Tibial nerve (tissue), 4 donors: ENCODE measurements around the gene RGS7. TPM values are rescaled to one million over a fixed set of nuclear protein-coding genes. Genes with fewer than 3 reads are reported as not detected.

Experiments
- DNase-seq, 2 donors: peaks; one replicate each; pipeline ENCODE4 v3.0.0-alpha.2; 2019; ENCODE audit warnings: low spot score in 2 of 2
- H3K27ac ChIP-seq, 4 donors: fragments of 200-600 bp; sonication (generic) in 3 of 4; one replicate each; pipeline ENCODE4 v1.5.1; 2017 to 2019; ENCODE audit warnings: mild to moderate bottlenecking in 1 of 4
- H3K27me3 ChIP-seq, 2 donors: fragments of 200-600 bp; sonication (generic) in 1 of 2; one replicate each; pipeline versions ENCODE4 v1.5.1 to v1.6.0; 2017 to 2019
- H3K36me3 ChIP-seq, 3 donors: fragments of 200-600 bp; sonication (generic); one replicate each; pipeline ENCODE4 v1.5.1; 2018 to 2019
- H3K4me1 ChIP-seq, 4 donors: fragments of 200-600 bp; sonication (generic) in 3 of 4; one replicate each; pipeline ENCODE4 v1.5.1; 2017 to 2019
- H3K4me3 ChIP-seq, 4 donors: fragments of 200-600 bp; sonication (generic) in 3 of 4; one replicate each; pipeline ENCODE4 v1.5.1; 2017 to 2019; ENCODE audit warnings: mild to moderate bottlenecking in 1 of 4, moderate library complexity in 1 of 4
- H3K9me3 ChIP-seq, 4 donors: fragments of 200-600 bp; sonication (generic) in 3 of 4; one replicate each; pipeline ENCODE4 v1.5.1; 2017 to 2019
- CTCF ChIP-seq, 5 experiments: fragments of 200-600 bp in 3 of 5; fragments of 450-650 bp in 2 of 5; sonication (generic) in 3 of 5; IDR thresholded peaks; one replicate each; pipeline ENCODE4 v1.5.1; 2016 to 2019; ENCODE audit warnings: antibody characterized with exemption in 5 of 5, mild to moderate bottlenecking in 3 of 5, moderate library complexity in 2 of 5
- EP300 ChIP-seq, 2 donors: sonication (generic); formaldehyde crosslinking; IDR thresholded peaks; one replicate each; pipeline ENCODE4 v1.6.1; 2017; ENCODE audit warnings: antibody characterized with exemption in 2 of 2, mild to moderate bottlenecking in 1 of 2
- POLR2A ChIP-seq, 2 donors: fragments of 450-650 bp; IDR thresholded peaks; one replicate each; pipeline ENCODE4 v1.6.1; 2017; ENCODE audit warnings: antibody characterized with exemption in 2 of 2, mild to moderate bottlenecking in 2 of 2, moderate library complexity in 2 of 2
- WGBS, 2 donors: methylation state at CpG; one replicate each; pipeline ENCODE4 v1.1.5; 2018; 5-methylcytosine and 5-hydroxymethylcytosine counted together
- total RNA-seq, 4 donors: library from RNA; depleted of rRNA; stranded (reverse); fragments of >200 nt; gene quantifications; one replicate each; pipeline ENCODE4 v1.1.0, GENCODE V29; 2016

RGS7 gene
- total RNA-seq, 4 donors from 2014 or later: 0.39 to 1.5 (median 1.0) TPM; not detected in 1

DNA sequence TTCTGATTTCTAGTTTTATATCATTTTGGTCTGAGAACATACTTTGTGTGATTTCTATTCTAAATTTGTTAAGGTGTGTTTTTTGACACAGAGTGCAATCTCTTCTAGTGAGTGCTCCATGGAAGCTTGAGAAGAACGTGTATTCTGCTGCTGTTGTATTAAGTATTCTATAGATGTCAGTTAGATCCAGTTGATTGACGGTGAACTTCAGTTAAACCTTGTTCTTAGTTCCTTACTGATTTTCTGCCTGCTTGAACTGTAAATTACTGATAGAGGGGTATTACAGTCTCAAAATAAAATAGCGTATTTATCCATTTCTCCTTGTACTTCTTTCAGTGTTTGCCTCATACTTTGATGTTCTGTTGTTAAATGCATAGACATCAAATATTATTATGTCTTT, 497.0 kb downstream of the RGS7 start:
- DNase-seq: no peak
- Histone ChIP-seq H3K9me3 (no peaks in the 10 kb centered on the region), H3K36me3 (no peaks in the 10 kb centered on the region), H3K27ac (no peak overlapping the region), H3K4me3 (no peak overlapping the region), H3K27me3 (no peaks in the 10 kb centered on the region), H3K4me1 (no peaks in the 10 kb centered on the region)
- WGBS, 2 donors: 82 to 90% methylated on average over 3 of the region's 3 CpGs
- TF ChIP-seq EP300 (IDR thresholded peaks at IDR 0.05): no peak
- no peak for TF ChIP-seq CTCF (IDR thresholded peaks at IDR 0.05)
- TF ChIP-seq POLR2A (IDR thresholded peaks at IDR 0.05): no peak

DNA sequence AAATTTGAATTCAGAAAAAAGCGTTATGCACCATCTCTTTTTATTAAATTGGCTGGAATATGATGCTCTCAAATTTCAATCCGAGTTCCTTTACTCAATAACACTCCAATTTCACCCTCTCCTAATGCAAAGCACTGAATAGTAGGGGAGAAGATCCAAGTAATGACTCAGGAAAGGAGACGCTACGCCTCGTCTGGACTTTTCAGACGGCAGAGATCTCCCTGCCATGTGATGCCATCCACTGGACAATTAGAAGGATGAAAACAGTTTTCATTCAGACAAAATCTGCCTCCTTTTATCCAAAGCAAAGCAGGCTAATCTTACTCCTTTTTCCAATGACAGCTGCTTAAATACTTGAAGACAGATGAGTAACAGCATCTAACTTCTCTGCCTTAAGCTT, 502.6 kb downstream of the RGS7 start:
- Histone ChIP-seq H3K36me3 (no peaks in the 10 kb centered on the region), H3K4me3 (no peak overlapping the region), H3K9me3 (peaks cover 0 to 7% (median 0%) of the 10 kb centered on the region in 4 donors), H3K4me1 (no peaks in the 10 kb centered on the region), H3K27ac (no peak overlapping the region), H3K27me3 (no peaks in the 10 kb centered on the region)
- WGBS, 2 donors: 43 to 53% methylated on average over 6 of the region's 6 CpGs
- DNase-seq: no peak
- TF ChIP-seq POLR2A (IDR thresholded peaks at IDR 0.05): no peak
- no peak for TF ChIP-seq EP300 (IDR thresholded peaks at IDR 0.05)
- TF ChIP-seq CTCF (IDR thresholded peaks at IDR 0.05): no peak

- H3K36me3 ChIP-seq: no peaks in the 10 kb centered on the region
- 80 to 85% methylated on average over 2 of the region's 2 CpGs for WGBS, 2 donors
- no peaks in the 10 kb centered on the region for H3K4me1 ChIP-seq
- TF ChIP-seq CTCF (IDR thresholded peaks at IDR 0.05) (no peak), EP300 (IDR thresholded peaks at IDR 0.05) (no peak), POLR2A (IDR thresholded peaks at IDR 0.05) (no peak)
- H3K27ac ChIP-seq: no peak overlapping the region
- H3K4me3 ChIP-seq: no peak overlapping the region
- H3K9me3 ChIP-seq: peaks cover 0 to 7% (median 0%) of the 10 kb centered on the region in 4 donors
- no peaks in the 10 kb centered on the region for H3K27me3 ChIP-seq
- no peak for DNase-seq
Observed at GRCh38 chr1:240847325-240847724, 509.7 kb downstream of the RGS7 start.

DNA sequence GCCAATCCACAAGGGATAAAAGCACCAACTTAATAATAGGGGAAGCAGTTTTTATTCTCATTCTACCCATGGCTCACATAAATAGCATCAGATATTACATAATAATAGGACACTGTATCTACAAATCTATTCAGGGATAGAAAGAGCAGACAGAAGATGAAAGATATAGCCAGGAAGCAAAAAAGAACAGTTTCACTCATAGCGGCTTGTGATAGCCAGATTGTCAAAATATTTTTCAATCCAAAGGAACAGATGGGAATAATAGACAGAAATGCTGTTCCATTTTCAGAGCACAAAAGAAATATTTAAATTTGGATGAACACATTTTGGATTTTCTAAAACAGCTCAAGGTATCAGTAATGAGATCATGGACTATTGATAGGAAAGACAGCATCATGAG, 512.5 kb downstream of the RGS7 start:
- H3K27ac ChIP-seq: no peak overlapping the region
- WGBS, 2 donors: 83% methylated on average over 1 of the region's 1 CpG

GRCh38 chr1:240843798-240844197, 513.2 kb downstream of the RGS7 start:
- Histone ChIP-seq H3K27ac (no peak overlapping the region), H3K27me3 (no peaks in the 10 kb centered on the region), H3K9me3 (no peaks in the 10 kb centered on the region), H3K4me1 (no peaks in the 10 kb centered on the region), H3K4me3 (no peak overlapping the region), H3K36me3 (no peaks in the 10 kb centered on the region)
- TF ChIP-seq POLR2A (IDR thresholded peaks at IDR 0.05) (no peak), CTCF (IDR thresholded peaks at IDR 0.05) (no peak), EP300 (IDR thresholded peaks at IDR 0.05) (no peak)
- no peak for DNase-seq
- WGBS, 2 donors: 38 to 43% methylated on average over 3 of the region's 3 CpGs

More for the DNA sequence above, 512.5 kb downstream of the RGS7 start:
- no peaks in the 10 kb centered on the region for H3K27me3 ChIP-seq
- H3K4me3 ChIP-seq: no peak overlapping the region
- no peak for TF ChIP-seq POLR2A (IDR thresholded peaks at IDR 0.05)
- TF ChIP-seq EP300 (IDR thresholded peaks at IDR 0.05): no peak
- TF ChIP-seq CTCF (IDR thresholded peaks at IDR 0.05): no peak
- H3K4me1 ChIP-seq: no peaks in the 10 kb centered on the region
- no peaks in the 10 kb centered on the region for H3K36me3 ChIP-seq
- H3K9me3 ChIP-seq: no peaks in the 10 kb centered on the region
- DNase-seq: no peak
